HEK293 (cell line): ENCODE measurements around the gene RPL10A.
A peak's percentile ranks its signal among the peaks of the same experiment; 100 is the strongest.

Experiments
- CTCF ChIA-PET: fragments of 350-600 bp; formaldehyde crosslinking; extraction: SDS; loops from one replicate; lab custom pipeline; 2021; ENCODE audit warnings: antibody characterized with exemption; lab: Yijun Ruan, JAX
- POLR2A ChIA-PET: fragments of 300-600 bp; formaldehyde crosslinking; extraction: SDS; loops from one replicate; lab custom pipeline; 2020; ENCODE audit warnings: antibody characterized with exemption, inconsistent platforms; lab: Yijun Ruan, JAX
- H3K27ac ChIP-seq: fragments of 200-500 bp; sonication (Bioruptor generic); 2 replicates; pipeline ENCODE4 v1.5.1; 2014; ENCODE audit warnings: low read depth, low read length, control low read depth, inconsistent platforms; ENCODE audit errors: extremely low read depth
- H3K36me3 ChIP-seq, 2 experiments: fragments of 200-500 bp in 1 of 2; sonication (Bioruptor generic) in 1 of 2; 1 replicate in 1 of 2; 2 replicates in 1 of 2; pipeline ENCODE4 v1.5.1; 2014 to 2017; ENCODE audit warnings: inconsistent platforms in 2 of 2, low read length in 2 of 2; ENCODE audit not compliant: control insufficient read depth in 2 of 2, insufficient read depth in 1 of 2
- H3K4me1 ChIP-seq: fragments of 200-500 bp; sonication (Bioruptor generic); 2 replicates; pipeline ENCODE4 v1.5.1; 2014; ENCODE audit warnings: mild to moderate bottlenecking, low read length, inconsistent platforms; ENCODE audit not compliant: control insufficient read depth, insufficient read depth
- H3K4me3 ChIP-seq: 2 replicates; pipeline ENCODE4 v1.5.1; 2011; ENCODE audit warnings: low read depth, mild to moderate bottlenecking, control low read depth, low read length, moderate library complexity
- H3K9me3 ChIP-seq: fragments of 200-500 bp; sonication (Bioruptor generic); 2 replicates; pipeline ENCODE4 v1.5.1; 2014; ENCODE audit warnings: low read depth, low read length, inconsistent platforms; ENCODE audit not compliant: control insufficient read depth, insufficient read depth
- GLIS1 ChIP-seq: fragments of 450-650 bp; formaldehyde crosslinking; IDR thresholded peaks from 2 replicates; pipeline ENCODE4 v1.5.1; 2016; ENCODE audit warnings: missing biosample characterization, missing genetic modification characterization
- KLF10 ChIP-seq: fragments of 450-650 bp; IDR thresholded peaks from 2 replicates; pipeline ENCODE4 v1.5.1; 2018; ENCODE audit warnings: missing biosample characterization, mild to moderate bottlenecking, missing genetic modification characterization
- SETDB1 ChIP-seq: IDR thresholded peaks from one replicate; pipeline ENCODE4 v1.6.1; 2017; ENCODE audit warnings: mild to moderate bottlenecking, low read length, moderate library complexity, mixed read lengths; ENCODE audit not compliant: insufficient read length
- TSHZ1 ChIP-seq: fragments of 450-650 bp; formaldehyde crosslinking; IDR thresholded peaks from 2 replicates; pipeline ENCODE4 v1.5.1; 2016; ENCODE audit warnings: missing biosample characterization, missing genetic modification characterization, borderline replicate concordance
- ZBTB1 ChIP-seq: fragments of 450-650 bp; formaldehyde crosslinking; IDR thresholded peaks from 2 replicates; pipeline ENCODE4 v1.5.1; 2016; ENCODE audit warnings: missing biosample characterization, missing genetic modification characterization
- ZNF112 ChIP-seq: fragments of 450-650 bp; formaldehyde crosslinking; IDR thresholded peaks from 2 replicates; pipeline ENCODE4 v1.5.0; 2017; ENCODE audit warnings: missing biosample characterization, missing genetic modification characterization
- ZNF157 ChIP-seq: fragments of 450-650 bp; formaldehyde crosslinking; IDR thresholded peaks from 2 replicates; pipeline ENCODE4 v1.5.1; 2016; ENCODE audit warnings: missing biosample characterization, missing genetic modification characterization
- ZNF280D ChIP-seq: fragments of 450-650 bp; formaldehyde crosslinking; IDR thresholded peaks from 2 replicates; pipeline ENCODE4 v1.5.1; 2016; ENCODE audit warnings: missing biosample characterization, missing genetic modification characterization
- ZNF324 ChIP-seq: fragments of 450-650 bp; formaldehyde crosslinking; IDR thresholded peaks from 2 replicates; pipeline ENCODE4 v1.5.1; 2016; ENCODE audit warnings: missing biosample characterization, missing genetic modification characterization
- ZNF366 ChIP-seq: fragments of 450-650 bp; formaldehyde crosslinking; conservative IDR thresholded peaks from 2 replicates; pipeline ENCODE4 v1.5.1; 2016; ENCODE audit warnings: missing biosample characterization, missing genetic modification characterization
- ZNF398 ChIP-seq: fragments of 450-650 bp; formaldehyde crosslinking; IDR thresholded peaks from 2 replicates; pipeline ENCODE4 v1.5.1; 2017; ENCODE audit warnings: missing biosample characterization, missing genetic modification characterization
- ZNF426 ChIP-seq: fragments of 450-650 bp; formaldehyde crosslinking; IDR thresholded peaks from 2 replicates; pipeline ENCODE4 v1.5.1; 2017; ENCODE audit warnings: missing biosample characterization, missing genetic modification characterization, mild to moderate bottlenecking, inconsistent platforms, moderate library complexity
- ZNF514 ChIP-seq: fragments of 450-650 bp; formaldehyde crosslinking; IDR thresholded peaks from 2 replicates; pipeline ENCODE4 v1.5.1; 2016; ENCODE audit warnings: missing biosample characterization, missing genetic modification characterization
- ZNF561 ChIP-seq: fragments of 450-650 bp; IDR thresholded peaks from 2 replicates; pipeline ENCODE4 v1.5.1; 2018; ENCODE audit warnings: missing biosample characterization, missing genetic modification characterization, borderline replicate concordance
- ZNF571 ChIP-seq: fragments of 450-650 bp; formaldehyde crosslinking; IDR thresholded peaks from 2 replicates; pipeline ENCODE4 v1.5.0; 2017; ENCODE audit warnings: missing biosample characterization, missing genetic modification characterization
- ZNF610 ChIP-seq: fragments of 450-650 bp; formaldehyde crosslinking; IDR thresholded peaks from 2 replicates; pipeline ENCODE4 v1.5.1; 2016; ENCODE audit warnings: missing biosample characterization, missing genetic modification characterization, borderline replicate concordance
- ZNF677 ChIP-seq: fragments of 450-650 bp; IDR thresholded peaks from 2 replicates; pipeline ENCODE4 v1.5.0; 2018; ENCODE audit warnings: missing biosample characterization, mild to moderate bottlenecking, missing genetic modification characterization, moderate library complexity
- ZNF692 ChIP-seq: fragments of 450-650 bp; formaldehyde crosslinking; IDR thresholded peaks from 2 replicates; pipeline ENCODE4 v1.5.1; 2016; ENCODE audit warnings: missing biosample characterization, missing genetic modification characterization
- ZNF707 ChIP-seq: fragments of 450-650 bp; formaldehyde crosslinking; IDR thresholded peaks from 2 replicates; pipeline ENCODE4 v1.5.1; 2016; ENCODE audit warnings: missing biosample characterization, missing genetic modification characterization
- ZNF768 ChIP-seq: fragments of 450-650 bp; formaldehyde crosslinking; IDR thresholded peaks from 2 replicates; pipeline ENCODE4 v1.5.1; 2018; ENCODE audit warnings: missing biosample characterization, mild to moderate bottlenecking, missing genetic modification characterization
- ZNF785 ChIP-seq: fragments of 450-650 bp; formaldehyde crosslinking; IDR thresholded peaks from 2 replicates; pipeline ENCODE4 v1.5.1; 2016; ENCODE audit warnings: missing biosample characterization, missing genetic modification characterization
- ZSCAN30 ChIP-seq: fragments of 450-650 bp; IDR thresholded peaks from 2 replicates; pipeline ENCODE4 v1.5.1; 2018; ENCODE audit warnings: missing biosample characterization, mild to moderate bottlenecking, missing genetic modification characterization, moderate library complexity
- ZXDB ChIP-seq: fragments of 450-650 bp; formaldehyde crosslinking; IDR thresholded peaks from 2 replicates; pipeline ENCODE4 v1.5.1; 2016; ENCODE audit warnings: missing biosample characterization, missing genetic modification characterization

RPL10A gene

GRCh38 chr6:35496841-35497570 is 28.8 kb downstream of the RPL10A start, which contains the start of gene TEAD3:
Gene TEAD3 (minus strand): TSS chr6:35497079.
- CTCF ChIA-PET: interaction anchor here (0.6 to 1.2 kb wide), 7 partner anchors 10 to 239 kb away, joined by 3 to 8 read pairs (median 3); no protein-coding TSS in a partner anchor
- H3K27ac ChIP-seq: peak within 1 kb of the TSS; percentile 66; the same call in 1 of the 2 replicates
- H3K4me1 ChIP-seq: peaks cover 8% of the 10 kb centered on the region

GRCh38 chr6:35497571-35498421 is 29.6 kb downstream of the RPL10A start:
- peaks cover 0 to 4% of the 10 kb centered on the region in 2 experiments; a peak in 1 of 3 replicates for H3K36me3 ChIP-seq
- H3K9me3 ChIP-seq: no peaks in the 10 kb centered on the region
- peak overlapping the region; percentile 66; the same call in 1 of the 2 replicates for H3K27ac ChIP-seq
- peak overlapping the region; percentile 73 for H3K4me3 ChIP-seq
- peaks cover 3% of the 10 kb centered on the region for H3K4me1 ChIP-seq
- POLR2A ChIA-PET: interaction anchor here (0.6 to 4.3 kb wide), 8 partner anchors 10 to 230 kb away, joined by 3 to 40 read pairs (median 4); partner anchors contain the start of gene RPL10A
- CTCF ChIA-PET: interaction anchor here (0.6 to 1.2 kb wide), 5 partner anchors 11 to 52 kb away, joined by 3 to 8 read pairs (median 3); no protein-coding TSS in a partner anchor
- no peak for TF ChIP-seq ZNF785
- no peak for TF ChIP-seq TSHZ1 (tag by site-specific recombination)
- TF ChIP-seq ZNF768: no peak
- TF ChIP-seq ZNF280D: no peak
- TF ChIP-seq ZNF366 (tag by site-specific recombination): no peak
- TF ChIP-seq ZNF610 (tag by site-specific recombination): 0 out of 2 replicates have a peak, but pooled peaks have one; percentile 40
- no peak for TF ChIP-seq ZNF571 (tag by site-specific recombination)
- TF ChIP-seq SETDB1: no peak
- TF ChIP-seq ZBTB1 (tag by site-specific recombination): no peak
- no peak for TF ChIP-seq ZNF157
- no peak for TF ChIP-seq ZNF324

More at GRCh38 chr6:35496841-35497570, 28.8 kb downstream of the RPL10A start, which contains the start of gene TEAD3:
- POLR2A ChIA-PET: interaction anchor here (1.0 to 4.3 kb wide), 10 partner anchors 10 to 238 kb away, joined by 3 to 40 read pairs (median 4); partner anchors contain the start of genes RPL10A and ZNF76
- TF ChIP-seq ZNF692 (tag by site-specific recombination) (peak; percentile 17; the same call in 1 of the 2 replicates), ZNF677 (tag by site-specific recombination) (0 out of 2 replicates have a peak, but pooled peaks have one; percentile 13), GLIS1 (tag by site-specific recombination) (peak; percentile 3; the same call in 1 of the 2 replicates), ZNF398 (0 out of 2 replicates have a peak, but pooled peaks have one; percentile 11), SETDB1 (no peak), ZSCAN30 (tag by site-specific recombination) (0 out of 2 replicates have a peak, but pooled peaks have one; percentile 10), ZNF112 (no peak), ZNF561 (peak; percentile 44; the same call in 1 of the 2 replicates), ZNF426 (tag by site-specific recombination) (no peak), KLF10 (tag by site-specific recombination) (0 out of 2 replicates have a peak, but pooled peaks have one; percentile 27), ZNF707 (tag by site-specific recombination) (no peak), ZXDB (tag by site-specific recombination) (no peak), ZNF514 (tag by site-specific recombination) (no peak)
- Histone ChIP-seq H3K9me3 (no peaks in the 10 kb centered on the region), H3K36me3 (peaks cover 0 to 4% of the 10 kb centered on the region in 2 experiments; a peak in 1 of 3 replicates), H3K4me3 (peak within 1 kb of the TSS; percentile 73)
